GM10266 (cell line): ENCODE measurements around the gene ZBP1.

Experiments used
- DNase-seq: peaks from one replicate; pipeline ENCODE4 v3.0.0; 2012; ENCODE audit errors: extremely low spot score
- CTCF ChIP-seq: IDR thresholded peaks from 2 replicates; pipeline ENCODE4 v1.5.1; 2012; ENCODE audit warnings: mild to moderate bottlenecking, low read depth; ENCODE audit not compliant: control insufficient read depth, insufficient read depth; ENCODE audit errors: missing control alignments

ZBP1 gene

GRCh38 chr20:57624124-57624523 lies 3.9 kb upstream of the ZBP1 start:
- DNase-seq, result no peak
- no peak for TF ChIP-seq CTCF

GRCh38 chr20:57622579-57623381 lies 2.6 kb upstream of the ZBP1 start:
- peak; percentile 75 for TF ChIP-seq CTCF
- DNase-seq, result peak; percentile 58

- TF ChIP-seq CTCF, result no peak
- DNase-seq, result no peak
These were observed 2.0 kb upstream of the ZBP1 start for GRCh38 chr20:57622201-57622570.

GRCh38 chr20:57621421-57622200 lies 1.4 kb upstream of the ZBP1 start:
- no peak for DNase-seq
- no peak for TF ChIP-seq CTCF

- no peak for DNase-seq
These were observed 773 bp upstream of the ZBP1 start for GRCh38 chr20:57620999-57621398.

GRCh38 chr20:57619051-57619831 lies 985 bp downstream of the ZBP1 start:
- peak; percentile 79 for DNase-seq
- TF ChIP-seq CTCF, result no peak

More at GRCh38 chr20:57620999-57621398, 773 bp upstream of the ZBP1 start:
- no peak for TF ChIP-seq CTCF
